Skeletal muscle tissue (tissue), 2 donors: ENCODE results near the gene PHTF2. TPM values are rescaled to one million over a fixed set of nuclear protein-coding genes. Genes with fewer than 3 reads are reported as not detected.

ENCODE experiments used
- small RNA-seq: library from RNA; depleted of rRNA; stranded (forward); fragments of <200 nt; gene quantifications from one replicate; pipeline ENCODE3, GENCODE V24; 2014
- total RNA-seq: library from RNA; depleted of rRNA; stranded (reverse); fragments of >200 nt; gene quantifications from one replicate; pipeline ENCODE4 v1.2.3, GENCODE V29; 2014

The PHTF2 gene
- total RNA-seq, 1 donor from 2014 or later = 14.6 TPM

Small RNA genes within 50 kb of the gene (small RNA-seq; reads per million reads assigned to genes)
- gene RF00019 = not detected

Other genes with a start within 250 kb of the PHTF2 start
- 24.0 TPM for gene RSBN1L, start 102.3 kb upstream of the PHTF2 start, total RNA-seq
- 11.0 TPM for gene TMEM60, start 339 bp upstream of the PHTF2 start, total RNA-seq